Measurements from ENCODE around the gene EEF2K.

DNA sequence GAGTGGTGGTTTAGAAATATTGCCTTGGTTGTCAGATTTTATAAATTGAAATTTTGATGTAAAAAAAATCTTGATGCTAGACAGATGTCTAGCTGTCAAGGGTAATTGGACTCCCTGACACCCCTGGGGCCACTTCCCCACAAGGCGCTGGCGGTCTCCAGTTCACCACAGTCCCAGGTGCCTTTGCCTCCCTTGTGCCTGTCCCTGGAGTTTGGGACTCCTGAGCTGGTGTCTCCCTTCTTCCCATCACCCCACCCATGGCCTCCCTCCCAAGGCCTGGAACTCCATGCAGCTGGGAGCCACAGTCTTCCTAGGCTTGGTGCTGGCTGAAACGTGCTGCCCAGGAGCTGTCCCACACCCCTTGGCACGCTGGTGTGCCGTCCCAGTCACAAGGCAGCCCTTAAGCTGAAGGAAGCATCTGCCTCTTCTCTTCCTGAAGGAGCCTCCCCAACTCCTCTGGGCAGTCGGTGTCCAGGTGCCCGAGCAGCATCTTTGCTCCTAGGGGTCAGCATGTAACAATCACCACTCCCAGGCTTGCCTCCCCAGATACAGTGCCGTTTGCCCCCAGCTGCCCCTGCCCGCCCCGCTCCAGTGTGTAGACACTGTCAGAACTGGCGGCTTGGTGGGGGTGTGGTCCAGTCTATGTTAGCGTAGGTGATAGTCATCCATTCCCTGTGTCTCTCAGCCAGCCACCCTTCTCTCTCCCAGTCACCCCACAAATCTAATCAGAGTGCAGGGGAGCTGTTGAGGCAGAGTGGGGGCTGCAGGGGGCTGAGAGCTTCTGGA, 117.3 kb downstream of the EEF2K start:
- TF ChIP-seq, protein P1, sequence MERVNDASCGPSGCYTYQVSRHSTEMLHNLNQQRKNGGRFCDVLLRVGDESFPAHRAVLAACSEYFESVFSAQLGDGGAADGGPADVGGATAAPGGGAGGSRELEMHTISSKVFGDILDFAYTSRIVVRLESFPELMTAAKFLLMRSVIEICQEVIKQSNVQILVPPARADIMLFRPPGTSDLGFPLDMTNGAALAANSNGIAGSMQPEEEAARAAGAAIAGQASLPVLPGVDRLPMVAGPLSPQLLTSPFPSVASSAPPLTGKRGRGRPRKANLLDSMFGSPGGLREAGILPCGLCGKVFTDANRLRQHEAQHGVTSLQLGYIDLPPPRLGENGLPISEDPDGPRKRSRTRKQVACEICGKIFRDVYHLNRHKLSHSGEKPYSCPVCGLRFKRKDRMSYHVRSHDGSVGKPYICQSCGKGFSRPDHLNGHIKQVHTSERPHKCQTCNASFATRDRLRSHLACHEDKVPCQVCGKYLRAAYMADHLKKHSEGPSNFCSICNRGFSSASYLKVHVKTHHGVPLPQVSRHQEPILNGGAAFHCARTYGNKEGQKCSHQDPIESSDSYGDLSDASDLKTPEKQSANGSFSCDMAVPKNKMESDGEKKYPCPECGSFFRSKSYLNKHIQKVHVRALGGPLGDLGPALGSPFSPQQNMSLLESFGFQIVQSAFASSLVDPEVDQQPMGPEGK (CRISPR knock-in tag; IDR thresholded peaks at IDR 0.05; ENCODE audit: borderline replicate concordance): no peak
- TF ChIP-seq, protein P2, sequence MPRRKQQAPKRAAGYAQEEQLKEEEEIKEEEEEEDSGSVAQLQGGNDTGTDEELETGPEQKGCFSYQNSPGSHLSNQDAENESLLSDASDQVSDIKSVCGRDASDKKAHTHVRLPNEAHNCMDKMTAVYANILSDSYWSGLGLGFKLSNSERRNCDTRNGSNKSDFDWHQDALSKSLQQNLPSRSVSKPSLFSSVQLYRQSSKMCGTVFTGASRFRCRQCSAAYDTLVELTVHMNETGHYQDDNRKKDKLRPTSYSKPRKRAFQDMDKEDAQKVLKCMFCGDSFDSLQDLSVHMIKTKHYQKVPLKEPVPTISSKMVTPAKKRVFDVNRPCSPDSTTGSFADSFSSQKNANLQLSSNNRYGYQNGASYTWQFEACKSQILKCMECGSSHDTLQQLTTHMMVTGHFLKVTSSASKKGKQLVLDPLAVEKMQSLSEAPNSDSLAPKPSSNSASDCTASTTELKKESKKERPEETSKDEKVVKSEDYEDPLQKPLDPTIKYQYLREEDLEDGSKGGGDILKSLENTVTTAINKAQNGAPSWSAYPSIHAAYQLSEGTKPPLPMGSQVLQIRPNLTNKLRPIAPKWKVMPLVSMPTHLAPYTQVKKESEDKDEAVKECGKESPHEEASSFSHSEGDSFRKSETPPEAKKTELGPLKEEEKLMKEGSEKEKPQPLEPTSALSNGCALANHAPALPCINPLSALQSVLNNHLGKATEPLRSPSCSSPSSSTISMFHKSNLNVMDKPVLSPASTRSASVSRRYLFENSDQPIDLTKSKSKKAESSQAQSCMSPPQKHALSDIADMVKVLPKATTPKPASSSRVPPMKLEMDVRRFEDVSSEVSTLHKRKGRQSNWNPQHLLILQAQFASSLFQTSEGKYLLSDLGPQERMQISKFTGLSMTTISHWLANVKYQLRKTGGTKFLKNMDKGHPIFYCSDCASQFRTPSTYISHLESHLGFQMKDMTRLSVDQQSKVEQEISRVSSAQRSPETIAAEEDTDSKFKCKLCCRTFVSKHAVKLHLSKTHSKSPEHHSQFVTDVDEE (CRISPR knock-in tag; IDR thresholded peaks at IDR 0.05): no peak

All from SK-N-SH treated with all-trans-retinoic acid at 6 μM for 48 hours (cell line).